Left renal pelvis (tissue), 4 donors: ENCODE results near the gene CD81. TPM values are rescaled to one million over a fixed set of nuclear protein-coding genes. Genes with fewer than 3 reads are reported as not detected.

Source experiments
- DNase-seq, 4 donors: peaks; one replicate each; pipeline ENCODE4 v3.0.0-alpha.2; 2013; ENCODE audit warnings: low read depth in 4 of 4, low spot score in 3 of 4
- polyA plus RNA-seq, 4 donors: library from polyadenylated mRNA; unstranded; fragments of 120-200 nt; gene quantifications; one replicate each; pipeline ENCODE4 v1.2.1, GENCODE V29; 2013; ENCODE audit not compliant: insufficient read length in 4 of 4

CD81 gene
- polyA plus RNA-seq, 4 donors = 571 to 870 (median 604) TPM

DNA sequence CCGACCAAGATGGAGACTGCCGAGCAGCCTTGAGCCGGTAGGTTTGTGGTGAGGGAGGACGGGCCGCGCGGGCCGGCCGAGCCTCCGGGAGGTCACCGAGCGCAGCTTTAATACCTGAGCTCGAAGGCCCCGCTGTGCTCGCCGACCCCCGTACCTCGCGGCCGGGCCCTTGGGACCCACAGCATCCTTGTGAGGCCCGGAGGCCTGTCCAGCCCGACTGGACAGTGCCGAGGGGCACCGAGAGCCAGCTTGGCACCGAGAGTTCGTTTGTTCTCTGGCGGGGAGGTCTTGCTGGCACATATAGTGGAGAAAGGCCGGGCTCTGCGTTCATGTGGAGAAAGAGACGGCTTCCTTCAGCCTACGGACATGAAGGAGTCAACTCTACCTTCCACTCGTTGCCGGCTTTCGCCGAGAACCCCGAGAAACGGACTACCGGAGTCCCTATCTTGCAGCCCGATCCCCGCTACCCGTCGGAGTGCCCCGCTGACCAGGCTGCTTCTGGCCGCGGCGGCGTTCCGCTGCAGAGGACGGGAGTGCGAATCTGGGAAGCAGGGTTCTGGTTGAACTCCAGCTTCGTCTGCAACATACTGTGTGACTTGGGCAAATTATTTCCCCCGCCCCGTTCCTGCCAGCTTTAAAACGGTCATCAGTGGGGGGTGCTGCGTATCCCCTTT is 23.8 kb downstream of the CD81 start:
- DNase-seq = no peak

DNA sequence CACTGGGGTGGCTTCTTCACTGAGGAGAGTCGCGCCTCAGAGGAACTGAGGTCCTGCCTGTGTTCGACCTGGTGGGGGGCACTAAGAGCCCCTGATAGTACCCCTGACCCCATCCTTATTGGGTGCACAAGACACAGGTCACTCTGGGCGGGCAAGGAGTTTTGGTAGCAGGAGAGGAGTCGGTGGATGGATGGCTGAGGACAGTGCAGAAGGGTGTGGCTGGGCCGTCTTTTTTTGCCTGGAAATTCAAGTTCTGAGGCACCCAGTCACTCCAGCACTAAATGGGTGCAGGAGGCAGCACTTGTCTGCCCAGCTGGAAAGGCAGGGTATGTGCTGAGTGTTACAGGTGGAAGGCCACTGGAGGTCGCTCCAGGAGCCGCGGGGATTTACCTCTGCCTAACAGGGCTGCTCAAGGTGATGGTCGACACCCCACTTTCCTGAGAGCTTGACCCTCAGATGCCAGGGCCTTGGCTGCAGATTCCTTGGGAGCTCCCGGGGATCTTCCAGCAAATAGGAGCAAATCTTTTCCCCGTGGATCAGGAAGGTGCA is 24.4 kb downstream of the CD81 start:
- no peak for DNase-seq

DNA sequence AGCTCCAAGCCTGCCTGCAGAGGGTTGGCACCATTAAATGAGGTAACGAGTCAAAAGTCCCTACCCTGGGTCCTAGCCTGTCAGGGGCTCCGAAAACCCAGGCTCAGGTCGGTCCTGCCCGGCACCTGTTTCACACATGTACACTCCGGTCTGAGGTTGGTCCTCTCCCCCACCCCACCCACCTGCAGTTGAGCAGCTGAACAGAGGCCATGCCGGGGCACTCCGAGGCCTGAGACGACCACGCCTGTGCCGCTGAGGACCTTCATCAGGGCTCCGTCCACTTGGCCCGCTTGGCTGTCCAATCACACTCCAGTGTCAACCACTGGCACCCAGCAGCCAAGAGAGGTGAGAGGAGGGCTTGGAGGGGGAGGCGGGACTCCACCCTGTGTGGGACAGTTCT is 25.0 kb downstream of the CD81 start:
- DNase-seq = no peak

DNA sequence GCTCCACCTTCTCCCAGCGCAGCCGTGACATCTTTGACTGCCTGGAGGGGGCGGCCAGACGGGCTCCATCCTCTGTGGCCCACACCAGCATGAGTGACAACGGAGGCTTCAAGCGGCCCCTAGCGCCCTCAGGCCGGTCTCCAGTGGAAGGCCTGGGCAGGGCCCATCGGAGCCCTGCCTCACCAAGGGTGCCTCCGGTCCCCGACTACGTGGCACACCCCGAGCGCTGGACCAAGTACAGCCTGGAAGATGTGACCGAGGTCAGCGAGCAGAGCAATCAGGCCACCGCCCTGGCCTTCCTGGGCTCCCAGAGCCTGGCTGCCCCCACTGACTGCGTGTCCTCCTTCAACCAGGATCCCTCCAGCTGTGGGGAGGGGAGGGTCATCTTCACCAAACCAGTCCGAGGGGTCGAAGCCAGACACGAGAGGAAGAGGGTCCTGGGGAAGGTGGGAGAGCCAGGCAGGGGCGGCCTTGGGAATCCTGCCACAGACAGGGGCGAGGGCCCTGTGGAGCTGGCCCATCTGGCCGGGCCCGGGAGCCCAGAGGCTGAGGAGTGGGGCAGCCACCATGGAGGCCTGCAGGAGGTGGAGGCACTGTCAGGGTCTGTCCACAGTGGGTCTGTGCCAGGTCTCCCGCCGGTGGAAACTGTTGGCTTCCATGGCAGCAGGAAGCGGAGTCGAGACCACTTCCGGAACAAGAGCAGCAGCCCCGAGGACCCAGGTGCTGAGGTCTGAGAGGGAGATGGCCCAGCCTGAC is 26.0 kb downstream of the CD81 start:
- no peak for DNase-seq

DNA sequence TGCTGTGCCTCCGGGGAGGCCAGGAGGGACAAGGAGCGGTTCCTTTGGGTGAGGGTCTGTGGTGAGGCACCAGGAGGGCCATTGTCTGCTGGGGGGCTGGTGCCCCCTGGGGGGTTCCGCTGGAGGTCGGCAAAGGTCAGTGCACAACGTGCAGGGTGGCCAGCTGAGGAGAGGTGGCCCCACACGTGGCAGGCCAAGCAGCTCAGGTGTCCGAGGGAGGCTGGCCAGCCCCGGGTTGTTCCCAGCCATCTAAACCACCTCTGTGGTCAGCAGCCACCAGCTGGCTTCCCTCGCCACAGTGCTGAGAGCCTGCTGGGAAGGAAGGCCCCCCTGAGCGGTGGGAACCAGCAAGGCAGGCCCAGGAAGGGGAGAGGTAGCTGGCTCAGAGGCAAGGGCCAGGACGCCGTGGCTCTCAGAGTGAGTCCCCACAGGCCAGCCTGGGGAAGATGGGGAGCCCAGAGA is 27.7 kb downstream of the CD81 start:
- no peak for DNase-seq

DNA sequence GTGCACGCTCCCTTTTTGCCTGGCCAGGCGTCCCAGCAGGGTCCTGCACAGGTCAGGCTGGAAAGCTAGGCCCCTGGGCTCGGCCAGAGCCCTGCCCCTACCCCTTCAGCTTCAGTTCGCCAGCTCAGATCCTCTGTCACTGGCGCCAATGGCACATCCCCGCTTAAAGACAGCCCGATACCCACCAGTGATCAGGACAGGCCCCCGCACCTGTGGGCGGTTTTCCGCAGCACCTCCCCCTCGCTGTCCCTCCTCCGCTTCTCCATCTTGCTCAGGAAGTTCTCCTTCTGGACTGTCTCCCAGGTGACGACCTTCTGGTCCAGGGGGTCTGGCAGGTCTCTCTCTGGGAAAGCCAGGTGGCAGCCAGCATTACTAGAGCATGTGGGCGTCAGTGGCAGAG is 29.3 kb downstream of the CD81 start:
- peak in 2 of 4 donors; percentile 40 to 58 for DNase-seq

DNA sequence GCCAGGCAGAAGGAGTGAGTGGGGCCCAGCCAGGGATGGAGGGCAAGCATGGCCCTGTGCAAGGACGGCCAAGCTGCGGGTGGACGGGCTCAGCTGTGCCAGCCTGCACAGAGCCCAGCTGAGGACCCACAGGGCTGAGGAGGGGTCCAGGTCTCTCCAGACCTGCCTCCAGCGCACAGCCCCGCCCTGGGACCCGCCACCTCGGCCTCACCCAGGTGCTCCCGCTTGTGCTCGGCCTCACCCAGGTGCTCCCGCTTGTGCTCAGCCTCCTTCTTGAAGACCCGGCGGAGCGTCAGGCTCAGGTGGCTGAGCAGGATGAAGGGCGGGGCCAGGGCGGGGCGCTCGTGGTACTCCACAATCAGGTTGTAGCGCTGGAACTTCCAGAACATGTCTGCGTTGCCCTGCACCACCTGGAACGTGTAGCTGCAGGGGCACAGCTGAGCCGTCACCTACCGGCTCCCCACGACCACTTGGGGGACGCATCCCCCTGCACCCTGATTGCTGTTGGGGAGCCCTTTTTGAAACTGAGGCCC is 29.8 kb downstream of the CD81 start:
- no peak for DNase-seq

DNA sequence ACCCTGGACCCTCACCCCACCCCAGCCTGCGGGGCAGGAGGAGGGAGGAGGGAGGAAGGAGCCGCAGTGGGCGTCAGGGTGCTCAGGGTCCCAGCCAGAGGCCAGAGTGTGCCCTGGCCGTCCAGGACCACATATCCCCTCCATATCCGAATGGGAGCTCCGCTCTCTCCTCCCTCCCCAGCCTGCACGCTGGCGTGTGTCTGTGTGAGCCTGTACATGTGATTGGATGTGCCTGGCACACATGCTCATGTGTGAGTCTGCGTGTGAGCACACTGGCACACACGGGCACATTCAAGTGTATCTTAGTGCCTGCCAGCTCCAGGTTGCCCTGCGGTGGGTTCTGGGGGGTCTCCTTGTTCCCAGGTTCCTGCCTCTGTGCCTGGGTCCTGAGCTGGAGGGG is 31.6 kb downstream of the CD81 start:
- no peak for DNase-seq

DNA sequence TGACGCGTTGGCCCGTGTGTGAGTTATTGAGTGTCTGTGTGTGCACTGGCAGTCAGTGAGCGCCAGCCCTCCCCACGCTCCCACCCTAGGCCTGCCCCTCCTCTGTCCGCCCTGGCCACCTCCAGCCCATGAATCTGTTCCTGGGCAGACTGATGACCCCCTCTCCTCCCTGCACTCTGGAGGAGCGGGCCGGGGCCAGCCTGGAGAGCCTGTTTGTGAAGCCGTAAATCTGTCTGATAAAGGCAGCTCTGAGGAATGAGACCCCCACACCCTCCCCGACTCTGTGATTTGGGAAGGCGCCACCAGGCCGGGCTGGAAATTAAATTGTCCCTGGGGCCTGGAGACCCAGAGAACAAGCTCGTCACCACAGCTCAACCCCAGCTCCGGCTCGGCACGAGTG is 32.0 kb downstream of the CD81 start:
- DNase-seq = peak; percentile 72 to 83 (median 76)

DNA sequence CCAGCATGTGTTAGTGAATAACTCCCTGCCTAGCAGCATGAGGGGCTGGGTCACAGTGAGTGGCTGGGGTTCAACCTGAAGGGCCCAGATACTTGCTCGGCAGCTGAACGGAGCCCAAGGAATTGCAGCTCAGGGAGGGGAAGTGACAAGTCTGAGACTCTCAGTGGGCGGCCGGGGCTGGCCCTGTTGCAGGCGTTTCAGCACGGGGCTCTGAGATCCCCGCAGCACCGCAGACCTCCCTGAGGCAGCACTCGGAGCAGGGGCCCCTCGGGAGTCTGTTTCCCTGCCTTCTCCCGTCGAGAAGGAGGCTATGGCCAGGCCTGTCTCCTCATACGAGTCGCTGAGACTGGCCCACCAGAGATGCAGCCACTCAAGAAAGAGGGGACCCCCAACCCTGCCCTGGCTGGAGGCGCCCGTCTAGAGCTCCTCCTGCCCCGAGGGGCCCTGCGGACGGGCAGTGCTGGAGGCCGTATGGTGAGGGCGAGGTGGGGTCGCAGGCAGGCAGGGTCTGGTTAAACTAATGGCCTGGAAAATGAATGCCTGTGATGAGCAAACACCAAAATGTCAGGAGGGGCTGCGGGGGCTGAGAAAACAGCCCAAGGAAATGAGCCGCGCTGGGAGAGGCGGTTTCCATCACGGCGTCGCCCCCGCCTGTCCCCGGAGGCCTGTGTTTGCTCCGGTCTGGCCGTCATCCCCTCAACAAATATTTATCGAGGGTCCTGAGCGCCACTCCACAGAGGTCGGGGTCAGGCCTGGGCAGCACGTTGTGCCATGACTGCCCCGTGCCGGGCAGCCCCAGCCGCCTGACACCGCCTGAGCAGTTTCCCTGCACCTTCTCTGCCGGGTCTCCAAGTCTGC is 32.7 kb downstream of the CD81 start:
- DNase-seq = peak in 3 of 4 donors; percentile 47 to 63 (median 52)

DNA sequence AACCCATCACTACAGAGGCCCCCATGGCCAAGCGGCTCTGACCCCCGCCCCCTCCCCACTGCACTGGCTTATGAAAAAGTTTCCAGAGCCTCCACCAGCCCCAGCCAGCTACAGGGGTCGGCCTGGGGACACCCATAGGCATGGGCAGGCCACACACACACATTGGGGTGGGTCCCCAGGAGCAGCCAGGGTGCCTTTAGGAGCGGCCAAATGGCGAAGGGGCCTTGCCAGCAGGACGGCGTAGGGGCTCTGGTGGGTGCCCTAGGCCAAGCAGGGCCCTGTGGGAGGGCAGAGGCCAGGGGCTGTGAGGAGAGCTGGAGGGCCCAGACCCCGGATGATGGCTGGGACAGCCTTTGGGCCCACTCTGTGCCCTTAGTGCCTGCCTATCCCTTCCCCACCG is 33.5 kb downstream of the CD81 start:
- no peak for DNase-seq

DNA sequence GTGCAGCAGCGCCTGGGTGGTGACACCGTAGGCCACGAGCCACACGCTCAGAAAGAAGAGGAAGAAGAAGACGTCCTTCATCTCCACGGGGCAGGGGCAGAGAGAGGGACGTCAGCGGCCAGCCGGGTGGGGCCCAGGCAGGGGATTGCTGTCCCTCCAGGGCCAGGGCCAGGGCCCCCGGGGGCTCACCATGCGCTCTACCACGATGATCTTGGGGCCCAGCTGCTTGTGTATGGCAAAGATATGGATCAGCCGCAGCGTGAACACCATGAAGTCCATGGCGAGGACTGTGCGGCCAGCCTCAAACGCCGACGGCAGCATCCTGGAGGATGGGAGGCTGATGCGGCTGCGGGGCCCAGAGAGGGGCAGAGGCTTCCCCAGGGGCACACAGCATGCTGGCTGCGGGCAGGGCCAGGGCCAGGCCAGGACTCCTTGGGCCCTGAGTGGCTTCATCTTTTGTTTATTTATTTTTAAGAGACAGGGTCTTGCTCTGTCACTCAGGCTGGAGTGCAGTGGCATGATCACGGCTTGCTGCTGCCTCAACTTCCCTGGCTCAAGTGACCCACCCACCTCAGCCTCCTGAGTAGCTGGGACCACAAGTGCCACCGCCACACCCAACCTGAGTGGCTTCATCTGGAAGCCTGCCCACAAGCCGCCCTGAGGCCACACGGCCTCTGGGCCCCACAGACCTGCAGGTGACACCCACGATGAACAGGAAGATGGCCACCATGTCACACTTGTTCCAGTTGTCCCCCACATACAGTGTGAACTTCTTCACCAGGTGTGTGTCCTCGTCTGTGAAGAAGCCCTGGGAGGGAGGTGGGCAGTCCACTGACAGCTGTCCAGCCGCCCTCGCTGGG is 34.6 kb downstream of the CD81 start:
- DNase-seq = no peak

DNA sequence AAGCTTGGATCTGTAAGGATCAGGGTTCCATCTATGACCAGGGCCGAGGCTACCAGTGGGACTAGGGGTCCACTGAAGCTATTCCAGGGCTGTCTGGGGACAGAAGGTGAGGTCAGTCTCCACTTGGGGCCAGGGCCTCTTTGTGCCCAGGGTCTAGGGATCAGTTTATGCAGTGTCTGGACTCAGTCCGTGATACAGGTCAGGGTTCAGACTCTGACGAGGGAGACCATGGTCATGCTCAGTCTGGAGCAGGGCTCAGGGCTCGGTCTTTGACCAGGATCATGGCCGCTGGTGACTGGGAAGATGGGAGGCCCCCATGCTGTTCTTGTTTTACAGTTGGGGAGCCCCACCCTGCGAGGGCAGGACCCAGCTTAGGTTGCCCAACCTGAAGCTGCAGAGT is 35.2 kb downstream of the CD81 start:
- no peak for DNase-seq

DNA sequence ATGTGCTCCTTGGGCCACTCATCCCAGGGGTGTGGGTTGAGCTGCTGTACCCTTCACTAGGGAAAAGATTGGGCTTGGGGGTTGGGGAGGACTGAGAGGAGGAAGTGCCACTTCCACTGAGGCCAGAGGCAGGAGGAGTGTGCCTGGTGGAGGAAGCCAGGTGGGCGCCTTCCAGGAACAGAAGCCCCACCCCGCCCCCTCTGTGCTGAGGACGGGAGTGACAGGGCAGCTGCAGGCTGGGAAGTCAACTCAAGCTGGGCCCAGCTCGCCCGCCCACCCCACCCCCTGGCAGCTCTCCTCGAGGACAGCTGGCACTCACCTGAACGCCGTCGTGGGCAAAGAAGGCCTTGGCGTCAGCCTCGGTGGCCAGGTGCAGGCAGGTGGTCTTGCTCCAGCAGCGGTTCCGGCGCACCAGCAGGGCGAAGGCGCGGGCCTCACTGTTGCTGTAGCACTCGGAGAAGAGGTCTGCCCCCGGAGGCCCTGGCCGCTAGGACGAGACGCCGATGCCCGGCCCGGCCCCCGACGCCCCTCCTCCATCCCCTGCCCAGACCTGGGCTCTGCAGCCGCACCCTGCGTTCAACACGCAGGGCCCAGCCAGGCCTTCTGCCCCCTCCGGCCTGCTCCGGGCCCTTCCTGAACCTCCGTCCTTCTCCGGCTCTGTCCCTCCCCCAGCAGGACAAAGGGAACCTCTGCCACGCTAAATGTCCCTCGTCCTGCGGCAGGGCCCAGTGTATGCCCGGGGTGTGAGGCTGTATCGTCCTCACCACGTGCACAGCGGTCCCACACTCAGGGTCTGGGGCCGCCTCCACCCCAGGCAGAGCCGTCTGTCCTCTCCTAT is 36.9 kb downstream of the CD81 start:
- no peak for DNase-seq

DNA sequence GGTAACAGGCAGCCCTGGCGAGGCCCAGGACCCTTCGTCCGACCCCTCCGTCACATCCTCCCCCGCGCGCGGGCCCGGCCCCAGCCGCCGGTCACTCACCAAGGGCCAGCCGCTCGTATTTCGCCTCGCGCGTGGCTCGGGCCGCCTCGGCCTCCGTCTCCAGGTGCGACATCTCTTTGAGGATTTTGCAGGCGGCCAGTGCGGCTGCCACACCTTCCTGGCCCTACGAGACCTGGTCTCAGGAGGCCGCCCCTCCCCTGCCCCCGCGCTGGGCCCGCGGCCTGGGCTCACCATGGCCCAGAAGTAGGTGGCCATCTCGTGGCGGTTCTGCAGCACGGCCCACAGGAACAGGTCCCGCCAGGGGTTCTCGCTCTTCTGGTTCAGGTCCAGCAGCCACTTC is 37.5 kb downstream of the CD81 start:
- no peak for DNase-seq

DNA sequence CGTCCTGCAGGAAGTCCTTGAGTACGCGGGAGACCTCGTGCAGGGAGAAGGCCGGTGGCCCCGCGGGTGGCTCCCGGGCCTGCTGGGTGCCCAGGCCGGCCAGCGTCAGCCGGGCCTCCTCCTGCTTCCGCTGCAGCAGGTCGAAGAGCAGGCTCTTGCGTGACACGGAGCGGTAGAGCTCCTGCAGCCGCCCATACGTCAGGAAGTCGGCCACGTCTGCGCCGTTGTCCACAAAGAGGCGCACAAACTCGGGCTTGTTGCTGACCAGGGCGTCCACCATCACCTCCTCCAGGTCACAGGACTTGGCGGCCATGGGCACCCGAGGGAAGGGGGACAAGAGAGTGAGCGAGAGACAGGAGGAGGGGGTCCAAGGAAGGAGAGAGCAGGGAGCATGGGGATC is 38.1 kb downstream of the CD81 start:
- no peak for DNase-seq

DNA sequence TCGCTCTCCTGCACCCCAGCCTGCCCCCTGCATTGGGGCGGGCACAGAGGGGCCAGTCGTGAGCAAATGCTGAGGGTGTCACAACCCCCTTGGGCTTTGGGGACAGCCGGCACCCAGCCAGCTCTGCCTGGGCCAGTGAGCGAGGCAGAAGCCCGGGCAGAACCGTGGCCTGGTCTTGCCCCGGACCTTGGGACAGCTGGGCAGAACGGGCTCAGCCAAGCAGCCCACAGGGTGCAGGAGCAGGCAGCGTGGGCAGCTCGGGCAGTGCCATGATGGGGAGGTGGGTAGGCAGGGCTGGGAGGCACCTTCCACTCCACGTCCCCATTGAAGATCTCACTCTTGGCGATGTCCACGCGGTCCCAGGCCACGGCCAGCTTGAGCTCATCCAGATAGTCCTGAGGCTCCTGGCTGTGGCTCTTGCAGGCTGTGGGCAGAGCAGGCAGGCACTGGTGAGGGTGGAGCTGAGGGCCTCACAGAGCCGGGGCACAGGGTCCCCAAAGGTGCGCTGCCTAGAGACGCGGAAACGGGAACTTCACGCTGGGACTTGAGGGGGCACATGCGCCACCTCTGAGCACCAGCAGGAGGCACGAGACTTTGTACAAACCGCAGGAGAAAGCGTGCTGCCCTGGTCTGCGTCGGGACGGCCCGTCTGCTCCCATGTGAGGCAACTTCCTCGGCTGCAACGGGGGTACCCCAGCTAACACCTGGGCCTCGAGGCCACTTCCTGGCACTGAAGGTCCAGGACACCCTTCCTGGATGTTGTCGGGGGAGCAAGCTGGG is 38.7 kb downstream of the CD81 start:
- DNase-seq = no peak

DNA sequence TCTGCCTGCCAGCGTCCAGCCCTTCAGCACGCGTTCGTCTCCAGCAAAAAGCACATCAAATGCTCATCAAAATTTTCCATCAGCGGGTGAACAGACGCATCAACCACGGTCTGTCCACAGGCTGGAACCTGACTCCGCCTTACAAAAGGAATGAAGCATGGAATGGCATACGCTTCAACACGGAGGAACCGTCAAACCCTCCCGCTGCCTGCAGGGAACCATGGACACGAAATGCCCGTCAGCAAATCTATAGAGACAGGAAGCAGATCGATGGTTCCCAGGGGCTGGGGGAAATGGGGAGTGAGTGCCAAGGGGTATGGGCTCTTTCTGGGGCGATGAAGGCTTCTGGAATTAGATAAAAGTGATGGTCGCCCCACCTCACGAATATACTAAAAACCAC is 39.7 kb downstream of the CD81 start:
- DNase-seq = no peak
